Activated T-helper 2 cell treated with anti-CD3 and anti-CD28 coated beads, Interferon-gamma antibody, Interleukin-2, Interleukin-4, amounts not matched to agents 10 μg/mL and 5 μg/mL and 100 μg/mL, durations not matched to agents 14 hours and 24 hours and 36 hours (primary cell): ENCODE data around the gene MICU1. TPM values are rescaled to one million over a fixed set of nuclear protein-coding genes. Genes with fewer than 3 reads are reported as not detected.

Experiments
- DNase-seq: peaks from one replicate; pipeline ENCODE4 v3.0.0; 2021; ENCODE audit warnings: low spot score
- H3K27ac Mint-ChIP-seq: one replicate; pipeline ENCODE4 v1.8.0; 2021; ENCODE audit warnings: mixed read lengths
- H3K27me3 Mint-ChIP-seq: one replicate; pipeline ENCODE4 v1.8.0; 2021; ENCODE audit warnings: low read depth, mixed read lengths
- H3K36me3 Mint-ChIP-seq: one replicate; pipeline ENCODE4 v1.8.0; 2021; ENCODE audit warnings: low read depth, mixed read lengths
- H3K4me1 Mint-ChIP-seq: one replicate; pipeline ENCODE4 v1.8.0; 2021; ENCODE audit warnings: low read depth, mixed read lengths
- H3K4me3 Mint-ChIP-seq: one replicate; pipeline ENCODE4 v1.8.0; 2021; ENCODE audit warnings: low read depth, mild to moderate bottlenecking, moderate library complexity, mixed read lengths
- H3K9me3 Mint-ChIP-seq: one replicate; pipeline ENCODE4 v1.8.0; 2021; ENCODE audit warnings: mixed read lengths
- intact Hi-C: fragments of 100-400 bp; cut with micrococcal nuclease; formaldehyde crosslinking; loops from one replicate; pipeline ENCODE4 v1.15.1; 2023
- total RNA-seq: library from RNA; stranded (reverse); gene quantifications from 2 replicates; pipeline ENCODE4 v1.2.3, GENCODE V29; 2022

The MICU1 gene
- total RNA-seq, 1 donor from 2014 or later, result 30.7 TPM

DNA sequence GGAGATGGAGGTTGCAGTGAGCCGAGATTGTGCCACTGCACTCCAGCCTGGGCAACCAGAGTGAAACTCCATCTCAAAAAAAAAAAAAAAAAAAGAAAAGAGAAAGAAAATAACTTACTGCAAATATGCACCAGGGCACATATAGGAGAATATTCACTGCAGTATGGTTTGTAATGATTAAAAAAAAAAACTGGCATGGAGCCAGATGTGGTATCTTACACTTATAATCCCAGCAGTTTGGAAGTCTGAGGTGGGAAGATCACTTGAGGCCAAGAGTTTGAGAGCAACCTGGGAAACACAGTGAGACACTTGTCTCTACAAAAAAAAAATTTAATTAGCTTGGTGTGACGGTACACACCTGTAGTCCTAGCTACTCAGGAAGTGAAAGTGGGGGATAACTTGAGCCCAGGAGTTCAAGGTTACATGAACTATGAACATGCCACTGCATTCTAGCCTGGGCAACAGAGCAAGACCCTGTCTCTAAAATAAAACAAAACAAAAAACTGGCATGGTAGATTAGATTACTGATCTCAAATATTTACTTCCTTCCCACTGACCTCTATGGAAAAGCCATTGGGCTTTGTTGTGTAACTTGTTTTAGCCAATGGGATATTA is 85.6 kb downstream of the MICU1 start:
- Mint-ChIP-seq H3K4me3 (no peak overlapping the region), H3K27me3 (no peaks in the 10 kb centered on the region), H3K36me3 (peaks cover 33% of the 10 kb centered on the region), H3K9me3 (peaks cover 8% of the 10 kb centered on the region), H3K27ac (no peak overlapping the region), H3K4me1 (peaks cover 7% of the 10 kb centered on the region)
- no peak for DNase-seq
- intact Hi-C loops, result no loop called here

DNA sequence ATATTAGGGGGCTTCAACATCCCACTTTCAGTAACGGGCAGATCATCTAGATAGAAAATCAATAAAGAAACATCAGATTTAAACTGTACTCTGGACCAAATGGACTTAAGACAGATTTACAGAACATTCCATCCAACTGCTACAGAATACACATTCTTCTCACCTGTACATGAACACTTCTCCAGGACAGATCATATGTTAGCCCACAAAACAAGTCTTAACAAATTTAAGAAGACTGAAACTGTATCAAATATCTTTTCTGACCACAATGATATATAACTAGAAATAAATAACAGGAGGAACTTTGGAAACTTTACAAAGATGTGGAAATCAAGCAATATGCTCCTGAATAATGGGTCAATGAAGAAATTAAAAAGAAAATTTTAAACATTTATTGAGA is 86.7 kb downstream of the MICU1 start:
- peaks cover 30% of the 10 kb centered on the region for H3K36me3 Mint-ChIP-seq
- H3K27ac Mint-ChIP-seq, result no peak overlapping the region
- no peak overlapping the region for H3K4me3 Mint-ChIP-seq
- H3K9me3 Mint-ChIP-seq, result peaks cover 8% of the 10 kb centered on the region
- no peaks in the 10 kb centered on the region for H3K27me3 Mint-ChIP-seq
- peaks cover 7% of the 10 kb centered on the region for H3K4me1 Mint-ChIP-seq
- intact Hi-C loops, result no loop called here
- DNase-seq, result no peak

DNA sequence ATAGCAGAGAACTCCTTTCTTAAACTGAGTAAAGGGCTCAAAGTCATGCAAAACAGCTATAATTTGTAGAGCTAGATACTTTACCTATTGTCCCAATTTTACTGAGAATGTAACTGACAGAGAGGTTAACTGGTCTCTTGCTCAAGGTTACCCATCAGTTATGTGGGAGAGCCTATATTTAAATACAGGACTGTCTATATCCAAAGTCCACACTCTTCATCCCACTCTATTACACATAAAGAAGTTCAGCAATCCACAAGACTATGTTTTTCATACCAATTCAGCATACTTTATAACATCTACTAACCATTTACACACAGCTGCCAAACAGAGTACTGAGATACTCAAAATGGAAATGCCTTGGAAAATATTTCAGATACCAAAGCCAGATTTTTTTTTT is 100.2 kb downstream of the MICU1 start:
- no peak overlapping the region for H3K27ac Mint-ChIP-seq
- intact Hi-C loops, result no loop called here
- H3K27me3 Mint-ChIP-seq, result no peaks in the 10 kb centered on the region
- no peaks in the 10 kb centered on the region for H3K36me3 Mint-ChIP-seq
- H3K9me3 Mint-ChIP-seq, result no peaks in the 10 kb centered on the region
- H3K4me3 Mint-ChIP-seq, result no peak overlapping the region
- peaks cover 3% of the 10 kb centered on the region for H3K4me1 Mint-ChIP-seq
- DNase-seq, result no peak

DNA sequence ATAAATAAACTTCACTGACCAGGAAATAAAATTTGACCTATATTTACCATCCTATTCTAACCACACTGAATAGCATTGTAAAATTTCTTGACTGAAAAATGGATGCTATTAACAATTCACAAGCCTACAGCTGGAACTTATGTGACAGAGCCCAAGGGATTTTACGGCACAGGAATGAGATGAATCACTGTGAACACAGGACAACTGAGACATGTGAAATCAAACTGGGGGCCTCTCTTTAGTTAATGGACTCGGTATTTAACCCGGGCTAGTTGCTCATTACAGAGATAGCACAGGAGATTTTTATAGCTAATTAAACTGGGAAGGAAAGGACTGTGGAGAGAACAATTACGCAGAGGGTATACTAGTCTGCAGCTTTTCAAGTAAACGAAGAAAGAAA is 100.6 kb downstream of the MICU1 start:
- Mint-ChIP-seq H3K27ac (no peak overlapping the region), H3K27me3 (no peaks in the 10 kb centered on the region), H3K4me3 (no peak overlapping the region), H3K36me3 (no peaks in the 10 kb centered on the region), H3K4me1 (peaks cover 3% of the 10 kb centered on the region), H3K9me3 (no peaks in the 10 kb centered on the region)
- intact Hi-C loops, result no loop called here
- DNase-seq, result no peak

DNA sequence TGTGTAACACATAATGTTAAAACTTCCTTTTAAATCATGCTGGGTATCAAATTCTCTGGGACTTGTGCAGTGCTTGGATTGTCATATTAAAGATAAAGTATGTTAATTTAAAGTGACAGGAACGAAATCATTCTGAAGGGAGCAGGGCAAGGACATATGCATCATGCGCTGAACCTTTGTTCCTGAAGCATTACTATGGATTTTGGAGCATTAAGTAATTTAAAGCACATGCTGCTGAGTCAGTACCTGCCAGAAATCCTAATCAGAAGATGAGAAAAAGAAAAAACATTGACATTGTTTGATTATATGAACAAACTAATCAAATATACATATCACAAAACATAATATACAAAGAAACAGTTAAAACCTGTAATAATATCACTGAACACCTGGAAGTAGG is 101.4 kb downstream of the MICU1 start:
- Mint-ChIP-seq H3K27ac (no peak overlapping the region), H3K9me3 (no peaks in the 10 kb centered on the region), H3K27me3 (no peaks in the 10 kb centered on the region), H3K4me3 (no peak overlapping the region), H3K36me3 (no peaks in the 10 kb centered on the region), H3K4me1 (peaks cover 3% of the 10 kb centered on the region)
- intact Hi-C loops, result no loop called here
- DNase-seq, result no peak

DNA sequence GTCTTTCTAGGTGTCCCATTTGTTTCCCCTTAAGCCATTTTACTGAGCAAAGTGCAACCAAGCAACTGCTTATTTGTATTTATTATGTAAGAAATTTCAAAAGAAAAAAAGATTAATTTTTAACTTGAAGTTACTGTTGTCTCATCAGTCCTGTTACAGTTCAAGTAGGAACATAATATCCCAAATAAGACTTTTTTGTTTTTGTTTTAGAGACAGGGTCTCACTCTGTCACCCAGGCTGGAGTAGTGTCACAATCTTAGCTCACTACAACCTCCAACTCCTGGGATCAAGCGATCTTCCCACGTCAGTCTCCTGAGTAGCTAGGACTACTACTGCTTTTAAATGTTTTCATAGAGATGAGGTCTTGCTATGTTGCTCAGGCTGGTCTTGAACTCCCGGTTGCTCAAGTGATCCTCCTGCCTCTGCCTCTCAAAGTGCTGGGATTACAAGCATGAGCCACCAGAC is 101.9 kb downstream of the MICU1 start:
- H3K9me3 Mint-ChIP-seq, result no peaks in the 10 kb centered on the region
- no peak overlapping the region for H3K4me3 Mint-ChIP-seq
- no peak overlapping the region for H3K27ac Mint-ChIP-seq
- no peak for DNase-seq
- H3K36me3 Mint-ChIP-seq, result no peaks in the 10 kb centered on the region
- H3K4me1 Mint-ChIP-seq, result peaks cover 3% of the 10 kb centered on the region
- H3K27me3 Mint-ChIP-seq, result no peaks in the 10 kb centered on the region
- intact Hi-C loops, result no loop called here

DNA sequence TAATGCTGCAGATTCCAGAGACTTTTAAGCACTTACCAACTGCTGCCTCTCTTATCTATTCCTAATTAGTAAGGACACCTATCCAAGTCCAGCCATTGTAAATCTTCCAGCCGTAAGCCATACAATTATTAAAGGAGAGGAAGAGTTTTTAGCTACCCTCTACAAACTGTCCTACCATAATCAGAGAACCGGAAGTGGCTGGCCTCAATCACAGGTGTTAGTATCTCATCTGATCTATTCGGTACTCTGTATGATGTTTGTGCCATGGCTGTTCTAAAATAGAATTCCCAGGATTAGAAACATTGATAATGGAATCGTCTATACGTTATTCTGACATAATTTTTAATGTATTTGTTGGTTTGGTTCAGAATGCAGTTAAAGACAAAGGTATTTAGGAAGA is 102.8 kb downstream of the MICU1 start:
- Mint-ChIP-seq H3K9me3 (no peaks in the 10 kb centered on the region), H3K4me3 (no peak overlapping the region), H3K4me1 (peaks cover 3% of the 10 kb centered on the region), H3K27me3 (no peaks in the 10 kb centered on the region), H3K36me3 (no peaks in the 10 kb centered on the region), H3K27ac (no peak overlapping the region)
- no peak for DNase-seq
- intact Hi-C loops, result no loop called here

DNA sequence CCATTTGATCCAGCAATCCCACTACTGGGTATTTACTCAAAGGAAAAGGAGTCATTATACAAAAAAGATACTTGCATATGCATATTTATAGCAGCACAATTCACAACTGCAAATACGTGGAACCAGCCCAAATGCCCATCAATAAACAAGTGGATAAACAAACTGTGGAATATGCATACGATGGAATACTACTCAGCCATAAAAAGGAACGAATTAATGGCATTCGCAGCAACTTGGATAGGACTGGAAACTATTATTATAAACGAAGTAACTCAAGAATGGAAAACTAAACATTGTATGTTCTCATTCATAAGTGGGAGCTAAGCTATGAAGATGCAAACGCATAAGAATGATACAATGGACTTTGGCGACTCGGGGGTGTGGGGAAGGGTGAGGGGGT is 108.6 kb downstream of the MICU1 start:
- H3K27me3 Mint-ChIP-seq, result no peaks in the 10 kb centered on the region
- H3K9me3 Mint-ChIP-seq, result peaks cover 17% of the 10 kb centered on the region
- no peak overlapping the region for H3K27ac Mint-ChIP-seq
- no peak for DNase-seq
- H3K4me1 Mint-ChIP-seq, result peaks cover 3% of the 10 kb centered on the region
- intact Hi-C loops, result no loop called here
- no peak overlapping the region for H3K4me3 Mint-ChIP-seq
- H3K36me3 Mint-ChIP-seq, result no peaks in the 10 kb centered on the region

DNA sequence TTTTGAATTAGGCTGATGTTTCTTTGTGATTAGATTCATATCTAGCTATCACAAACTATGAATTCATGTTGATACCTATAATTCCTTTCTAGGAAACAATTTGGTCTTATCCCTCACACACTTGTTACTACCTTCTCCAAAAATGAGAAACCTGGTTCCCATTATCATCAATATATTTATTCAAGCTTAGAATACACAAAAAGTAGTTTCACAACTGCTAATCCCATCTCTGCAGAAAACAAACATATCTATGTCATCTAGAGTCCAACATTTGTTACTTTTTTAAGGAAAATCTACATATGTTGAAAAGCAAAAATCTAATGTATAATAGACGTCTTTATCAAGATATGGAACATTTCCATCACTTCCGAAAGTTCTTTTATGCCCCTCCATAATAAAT is 110.4 kb downstream of the MICU1 start:
- Mint-ChIP-seq H3K27ac (no peak overlapping the region), H3K9me3 (peaks cover 17% of the 10 kb centered on the region), H3K4me1 (peaks cover 2% of the 10 kb centered on the region), H3K36me3 (no peaks in the 10 kb centered on the region), H3K4me3 (no peak overlapping the region), H3K27me3 (no peaks in the 10 kb centered on the region)
- no peak for DNase-seq
- intact Hi-C loops, result no loop called here

DNA sequence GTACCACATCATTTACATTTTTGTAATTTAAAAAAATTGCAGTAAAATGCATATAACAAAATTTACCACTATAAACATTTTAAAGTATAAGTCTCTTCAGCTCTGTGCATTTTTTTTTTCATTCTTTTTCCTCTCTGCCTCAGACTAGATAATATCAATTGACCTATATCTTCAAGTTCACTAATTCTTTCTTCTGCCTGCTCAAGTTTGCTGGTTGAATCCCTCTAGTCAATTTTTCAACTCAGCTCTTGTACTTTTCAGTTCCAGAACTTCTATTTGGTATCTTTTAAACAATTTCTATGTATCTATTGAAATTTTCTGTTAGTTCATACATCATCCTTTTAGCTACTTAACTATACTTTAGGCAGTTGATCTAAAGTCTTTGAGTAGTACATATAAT is 112.0 kb downstream of the MICU1 start:
- Mint-ChIP-seq H3K4me3 (no peak overlapping the region), H3K4me1 (peaks cover 9% of the 10 kb centered on the region), H3K27ac (no peak overlapping the region), H3K36me3 (no peaks in the 10 kb centered on the region), H3K27me3 (no peaks in the 10 kb centered on the region), H3K9me3 (peaks cover 17% of the 10 kb centered on the region)
- no peak for DNase-seq
- intact Hi-C loops, result no loop called here

DNA sequence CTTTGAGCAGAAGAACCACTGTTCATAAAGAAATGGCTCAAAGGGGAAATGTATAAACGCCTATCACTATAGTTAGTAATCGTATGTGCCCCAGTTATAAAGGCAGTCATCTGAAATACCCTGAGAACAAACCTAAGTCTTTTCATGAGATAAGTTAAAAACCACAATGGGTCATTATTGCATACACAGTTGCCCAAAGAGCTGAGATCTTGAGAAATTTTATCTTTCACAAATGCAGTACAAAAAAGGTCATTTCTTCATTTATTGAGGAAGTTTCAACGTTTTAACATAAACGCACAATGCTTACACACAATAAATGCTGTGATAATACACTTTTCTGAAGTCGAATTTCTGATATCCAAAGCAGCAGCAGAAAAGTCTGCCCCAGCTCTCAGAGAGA is 114.4 kb downstream of the MICU1 start:
- Mint-ChIP-seq H3K27me3 (no peaks in the 10 kb centered on the region), H3K36me3 (no peaks in the 10 kb centered on the region), H3K4me1 (peaks cover 10% of the 10 kb centered on the region), H3K27ac (no peak overlapping the region), H3K4me3 (no peak overlapping the region), H3K9me3 (peaks cover 17% of the 10 kb centered on the region)
- no peak for DNase-seq
- intact Hi-C loops, result no loop called here

DNA sequence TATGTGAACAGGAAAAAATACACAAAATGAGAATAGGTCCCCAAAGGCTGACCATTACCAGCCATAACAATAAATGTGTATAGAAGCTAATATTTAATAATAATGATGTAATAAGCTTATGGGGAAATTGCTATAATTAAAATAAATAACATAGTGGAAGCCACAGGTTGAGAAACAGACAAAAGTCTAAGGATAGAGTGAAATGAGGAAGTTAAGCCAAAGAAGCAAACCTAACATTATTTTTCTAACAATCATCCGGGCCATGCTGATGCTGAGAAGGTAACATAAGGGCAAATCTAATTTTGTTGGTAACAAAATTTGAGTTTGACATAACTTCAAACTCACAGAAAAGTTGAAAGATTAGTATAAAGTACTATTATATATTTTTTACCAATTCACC is 115.9 kb downstream of the MICU1 start:
- Mint-ChIP-seq H3K27ac (no peak overlapping the region), H3K27me3 (no peaks in the 10 kb centered on the region), H3K4me3 (no peak overlapping the region), H3K36me3 (no peaks in the 10 kb centered on the region), H3K4me1 (peaks cover 8% of the 10 kb centered on the region), H3K9me3 (peaks cover 23% of the 10 kb centered on the region)
- intact Hi-C loops, result no loop called here
- DNase-seq, result no peak

DNA sequence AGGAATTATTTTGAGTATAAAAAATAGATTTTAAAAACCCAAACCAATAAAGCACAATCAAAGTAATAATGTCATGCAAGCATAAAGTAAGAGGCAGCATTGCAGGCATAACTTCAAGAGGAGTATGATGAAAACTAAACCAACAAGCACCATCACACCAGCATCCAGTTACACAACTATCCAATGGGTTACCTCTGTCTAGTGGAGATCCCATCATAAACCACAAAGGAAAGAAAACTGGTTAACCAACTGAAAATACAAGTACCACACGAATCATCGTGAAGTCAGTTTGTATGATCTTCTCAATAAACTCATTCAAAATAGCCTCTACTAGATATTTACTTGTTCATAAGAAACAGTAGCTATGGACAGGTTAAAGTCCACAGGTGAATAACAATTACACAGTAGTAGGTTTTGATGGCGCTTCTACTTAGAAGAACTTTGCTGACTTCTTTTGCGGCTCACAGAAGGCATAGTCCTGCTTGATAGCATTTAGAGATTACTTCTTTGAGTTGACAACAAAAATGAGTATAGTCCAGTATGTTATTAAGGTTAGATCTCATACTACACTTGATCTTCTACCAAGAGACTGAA is 116.6 kb downstream of the MICU1 start:
- Mint-ChIP-seq H3K36me3 (peaks cover 4% of the 10 kb centered on the region), H3K4me3 (no peak overlapping the region)
- DNase-seq, result no peak

DNA sequence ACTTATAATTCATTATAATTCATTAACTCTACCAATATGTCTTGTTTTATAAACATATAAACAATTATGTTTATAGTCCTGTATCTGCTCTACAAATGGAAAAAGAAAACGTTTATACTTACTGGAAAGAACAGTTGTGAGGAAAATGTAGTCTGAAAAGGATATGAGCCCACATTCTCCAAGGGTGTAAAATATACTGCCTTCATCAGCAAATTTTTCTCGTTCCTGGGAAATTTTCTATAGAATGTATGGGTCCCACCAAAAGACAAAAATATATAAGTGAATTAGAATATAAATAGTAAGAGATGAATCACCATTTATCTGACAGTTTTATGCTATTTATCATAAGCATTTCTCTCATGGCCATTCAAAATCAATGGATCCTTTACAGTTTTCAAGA is 117.8 kb downstream of the MICU1 start:
- no peak for DNase-seq
- Mint-ChIP-seq H3K4me1 (peaks cover 9% of the 10 kb centered on the region), H3K9me3 (peaks cover 18% of the 10 kb centered on the region), H3K27ac (no peak overlapping the region), H3K36me3 (peaks cover 4% of the 10 kb centered on the region), H3K27me3 (no peaks in the 10 kb centered on the region), H3K4me3 (no peak overlapping the region)
- intact Hi-C loops, result no loop called here

More for the DNA sequence above, 116.6 kb downstream of the MICU1 start:
- intact Hi-C loops, result no loop called here
- Mint-ChIP-seq H3K9me3 (peaks cover 21% of the 10 kb centered on the region), H3K4me1 (peaks cover 8% of the 10 kb centered on the region), H3K27me3 (no peaks in the 10 kb centered on the region), H3K27ac (no peak overlapping the region)
